GM23338 (cell line): ENCODE measurements around the gene FAM76B. TPM values are rescaled to one million over a fixed set of nuclear protein-coding genes. Genes with fewer than 3 reads are reported as not detected.

Experiments
- ATAC-seq: fragments of 200-7000 bp; cut with Tn5 transposase; 3 replicates; pipeline ENCODE4 v1.9.1; 2020
- DNase-seq: peaks from one replicate; pipeline ENCODE4 v3.0.0-alpha.2; 2015; ENCODE audit warnings: low spot score
- H2AFZ ChIP-seq: fragments of 200-600 bp; sonication (generic); 2 replicates; pipeline ENCODE4 v1.8.0; 2016; ENCODE audit warnings: antibody characterized with exemption, mild to moderate bottlenecking, moderate library complexity
- H3F3A ChIP-seq: fragments of 200-600 bp; sonication (generic); replicated peaks from 2 replicates; pipeline ENCODE4 v1.8.0; 2017; ENCODE audit warnings: antibody characterized with exemption, mixed run types, low read depth
- H3K27ac ChIP-seq: fragments of 200-600 bp; sonication (generic); 2 replicates; pipeline ENCODE4 v1.6.1; 2016; ENCODE audit warnings: low read depth
- H3K27me3 ChIP-seq: fragments of 200-600 bp; sonication (generic); 2 replicates; pipeline ENCODE4 v1.8.0; 2016; ENCODE audit warnings: mild to moderate bottlenecking, mixed run types, moderate library complexity; ENCODE audit not compliant: insufficient read depth
- H3K36me3 ChIP-seq: fragments of 200-600 bp; sonication (generic); 2 replicates; pipeline ENCODE4 v1.8.0; 2016; ENCODE audit warnings: mild to moderate bottlenecking; ENCODE audit not compliant: insufficient read depth
- H3K4me1 ChIP-seq: fragments of 200-600 bp; sonication (generic); 2 replicates; pipeline ENCODE4 v1.8.0; 2016; ENCODE audit warnings: mild to moderate bottlenecking, moderate library complexity; ENCODE audit not compliant: insufficient read depth
- H3K4me2 ChIP-seq: fragments of 200-600 bp; sonication (generic); 2 replicates; pipeline ENCODE4 v1.7.1; 2017; ENCODE audit warnings: mixed run types
- H3K4me3 ChIP-seq: fragments of 200-600 bp; sonication (generic); 2 replicates; pipeline ENCODE4 v1.6.1; 2016; ENCODE audit warnings: mixed run types
- H3K79me2 ChIP-seq: fragments of 200-600 bp; sonication (generic); replicated peaks from 2 replicates; pipeline ENCODE4 v1.8.0; 2017; ENCODE audit warnings: mild to moderate bottlenecking; ENCODE audit not compliant: insufficient read depth
- H3K9me2 ChIP-seq: fragments of 200-600 bp; sonication (generic); 2 replicates; pipeline ENCODE4 v1.8.0; 2017; ENCODE audit not compliant: insufficient read depth
- H4K20me1 ChIP-seq: fragments of 200-600 bp; sonication (generic); replicated peaks from 2 replicates; pipeline ENCODE4 v1.8.0; 2017; ENCODE audit warnings: mild to moderate bottlenecking; ENCODE audit not compliant: insufficient read depth
- H3K27ac Mint-ChIP-seq: 2 replicates; pipeline ENCODE4 v1.8.0; 2020; ENCODE audit warnings: inconsistent platforms, mild to moderate bottlenecking, moderate library complexity, mixed read lengths
- H3K27me3 Mint-ChIP-seq: 3 replicates; pipeline ENCODE4 v1.8.0; 2022; ENCODE audit warnings: low read depth, mild to moderate bottlenecking, moderate library complexity, mixed read lengths, inconsistent platforms; ENCODE audit not compliant: insufficient read depth, poor library complexity
- H3K36me3 Mint-ChIP-seq: 3 replicates; pipeline ENCODE4 v1.8.0; 2021; ENCODE audit warnings: low read depth, mild to moderate bottlenecking, inconsistent platforms, moderate library complexity, mixed read lengths
- H3K4me1 Mint-ChIP-seq: 3 replicates; pipeline ENCODE4 v1.8.0; 2020; ENCODE audit warnings: mild to moderate bottlenecking, inconsistent platforms, mixed read lengths
- H3K4me3 Mint-ChIP-seq: 3 replicates; pipeline ENCODE4 v1.8.0; 2021; ENCODE audit warnings: moderate library complexity, mild to moderate bottlenecking, inconsistent platforms, mixed read lengths
- H3K9me3 Mint-ChIP-seq: 3 replicates; pipeline ENCODE4 v1.8.0; 2020; ENCODE audit warnings: moderate library complexity, mild to moderate bottlenecking, inconsistent platforms, mixed read lengths
- CTCF ChIP-seq, 2 experiments: fragments of 200-600 bp in 1 of 2; sonication (generic) in 1 of 2; conservative IDR thresholded peaks; 2 replicates each; pipeline versions ENCODE4 v1.5.1 to v1.6.1; 2016 to 2017; ENCODE audit warnings: antibody characterized with exemption in 2 of 2, low read depth in 2 of 2, mild to moderate bottlenecking in 2 of 2, moderate library complexity in 1 of 2
- ETS1 ChIP-seq: IDR thresholded peaks from 2 replicates; pipeline ENCODE4 v1.6.1; 2016; ENCODE audit warnings: antibody characterized with exemption
- EZH2 ChIP-seq: fragments of 200-600 bp; sonication (generic); IDR thresholded peaks from one replicate; pipeline ENCODE4 v1.8.0; 2017; ENCODE audit warnings: antibody characterized with exemption, mild to moderate bottlenecking, low read depth; ENCODE audit not compliant: unreplicated experiment
- EZH2phosphoT487 ChIP-seq: fragments of 200-600 bp; sonication (generic); IDR thresholded peaks from one replicate; pipeline ENCODE4 v1.8.1; 2018; ENCODE audit warnings: antibody characterized with exemption; ENCODE audit not compliant: unreplicated experiment
- JUNB ChIP-seq: IDR thresholded peaks from one replicate; pipeline ENCODE4 v1.6.1; 2016; ENCODE audit warnings: antibody characterized with exemption; ENCODE audit not compliant: unreplicated experiment
- NANOG ChIP-seq: IDR thresholded peaks from 2 replicates; pipeline ENCODE4 v1.6.1; 2016; ENCODE audit warnings: antibody characterized with exemption, borderline replicate concordance
- REST ChIP-seq: IDR thresholded peaks from one replicate; pipeline ENCODE4 v1.6.1; 2018; ENCODE audit warnings: antibody characterized with exemption; ENCODE audit not compliant: unreplicated experiment
- STAT1 ChIP-seq: IDR thresholded peaks from one replicate; pipeline ENCODE4 v1.6.1; 2016; ENCODE audit warnings: antibody characterized with exemption; ENCODE audit not compliant: unreplicated experiment
- ZNF331 ChIP-seq: fragments of 250-450 bp; sonication (Bioruptor Pico); IDR thresholded peaks from 2 replicates; pipeline ENCODE4 v1.5.0; 2020; ENCODE audit warnings: low read depth, mild to moderate bottlenecking, moderate library complexity
- ZNF462 ChIP-seq: fragments of 250-450 bp; sonication (Bioruptor Pico); IDR thresholded peaks from 2 replicates; pipeline ENCODE4 v1.5.0; 2020; ENCODE audit warnings: mild to moderate bottlenecking, moderate library complexity
- polyA plus RNA-seq: library from polyadenylated mRNA; unstranded; fragments of >200 nt; fragmentation: Nextera tagmentation; extraction: Ambion mirVana; gene quantifications from 2 replicates; pipeline ENCODE4 v1.2.1, GENCODE V29; 2016
- total RNA-seq: library from RNA; depleted of rRNA; stranded (reverse); fragments of >200 nt; shearing (Covaris generic); gene quantifications from 2 replicates; pipeline ENCODE4 v1.2.3, GENCODE V29; 2014

Gene FAM76B
- total and polyA plus RNA-seq, 2 experiments from 2014 or later, result 21.1 to 37.9 TPM

GRCh38 chr11:95802806-95803205 lies 13.2 kb upstream of the FAM76B start:
- Histone ChIP-seq H3K27ac (no peak overlapping the region), H3K79me2 (peaks cover 21% of the 10 kb centered on the region), H3K4me2 (no peak overlapping the region), H3K36me3 (peaks cover 37% of the 10 kb centered on the region), H3F3A (no peaks in the 10 kb centered on the region), H3K4me1 (no peaks in the 10 kb centered on the region), H2AFZ (no peak overlapping the region), H3K4me3 (no peak overlapping the region), H4K20me1 (peaks cover 6% of the 10 kb centered on the region; the same call in 1 of the 2 replicates), H3K27me3 (no peaks in the 10 kb centered on the region), H3K9me2 (no peaks in the 10 kb centered on the region)
- no peak for ATAC-seq
- Mint-ChIP-seq H3K36me3 (peaks cover 76% of the 10 kb centered on the region), H3K9me3 (peaks cover 23% of the 10 kb centered on the region), H3K4me1 (no peaks in the 10 kb centered on the region), H3K27me3 (no peaks in the 10 kb centered on the region), H3K27ac (no peak overlapping the region), H3K4me3 (no peak overlapping the region)
- no peak for TF ChIP-seq EZH2phosphoT487
- no peak for TF ChIP-seq EZH2
- no peak for TF ChIP-seq NANOG
- no peak for TF ChIP-seq JUNB
- no peak for TF ChIP-seq ZNF331
- no peak for DNase-seq

- peaks cover 20% of the 10 kb centered on the region for H3K36me3 ChIP-seq
- Mint-ChIP-seq H3K9me3 (peaks cover 3% of the 10 kb centered on the region; the same call in 2 of the 3 replicates), H3K4me3 (no peak overlapping the region), H3K4me1 (no peaks in the 10 kb centered on the region), H3K27ac (no peak overlapping the region), H3K27me3 (no peaks in the 10 kb centered on the region), H3K36me3 (peaks cover 52% of the 10 kb centered on the region)
- H3K9me2 ChIP-seq, result no peaks in the 10 kb centered on the region
- H3K4me1 ChIP-seq, result no peaks in the 10 kb centered on the region
- H3K79me2 ChIP-seq, result peaks cover 45% of the 10 kb centered on the region
- H3K27ac ChIP-seq, result no peak overlapping the region
- H4K20me1 ChIP-seq, result peaks cover 14% of the 10 kb centered on the region; the same call in 1 of the 2 replicates
- H2AFZ ChIP-seq, result no peak overlapping the region
- ATAC-seq (no peak), DNase-seq (no peak)
- H3K4me3 ChIP-seq, result no peak overlapping the region
- no peaks in the 10 kb centered on the region for H3K27me3 ChIP-seq
- H3F3A ChIP-seq, result no peaks in the 10 kb centered on the region
- H3K4me2 ChIP-seq, result no peak overlapping the region
- TF ChIP-seq NANOG (no peak), EZH2 (no peak), REST (no peak), STAT1 (no peak), ZNF331 (no peak), CTCF (conservative IDR thresholded peaks at IDR 0.05; ENCODE audit: low read depth in 2 of 2) (no peak), ETS1 (no peak), ZNF462 (no peak)
Observed at GRCh38 chr11:95800438-95800837, 10.9 kb upstream of the FAM76B start.
